Glutamatergic neuron (in vitro differentiated cells): ENCODE data around the gene TLCD5. TPM values are rescaled to one million over a fixed set of nuclear protein-coding genes. Genes with fewer than 3 reads are reported as not detected.

Experiments used
- DNase-seq: peaks from one replicate; pipeline ENCODE4 v3.0.0; 2022
- H3K27ac Mint-ChIP-seq: one replicate; pipeline ENCODE4 v1.8.0; 2020; ENCODE audit warnings: mild to moderate bottlenecking, mixed read lengths, inconsistent platforms; ENCODE audit not compliant: unreplicated experiment
- H3K27me3 Mint-ChIP-seq: one replicate; pipeline ENCODE4 v1.8.0; 2020; ENCODE audit warnings: mild to moderate bottlenecking, moderate library complexity, mixed read lengths, inconsistent platforms; ENCODE audit not compliant: unreplicated experiment
- H3K36me3 Mint-ChIP-seq: one replicate; pipeline ENCODE4 v1.8.0; 2020; ENCODE audit warnings: mild to moderate bottlenecking, mixed read lengths, inconsistent platforms; ENCODE audit not compliant: unreplicated experiment
- H3K4me1 Mint-ChIP-seq: one replicate; pipeline ENCODE4 v1.8.0; 2020; ENCODE audit warnings: mild to moderate bottlenecking, low read depth, mixed read lengths, inconsistent platforms; ENCODE audit not compliant: unreplicated experiment
- H3K4me3 Mint-ChIP-seq: one replicate; pipeline ENCODE4 v1.8.0; 2020; ENCODE audit warnings: mild to moderate bottlenecking, mixed read lengths, inconsistent platforms; ENCODE audit not compliant: unreplicated experiment
- H3K9me3 Mint-ChIP-seq: one replicate; pipeline ENCODE4 v1.8.0; 2020; ENCODE audit warnings: mild to moderate bottlenecking, moderate library complexity, mixed read lengths, inconsistent platforms; ENCODE audit not compliant: unreplicated experiment
- total RNA-seq: library from RNA; stranded (reverse); fragmentation: NEBNext Ultra II Directional; extraction: Animal tissue kit (Norgen Biotek cat#: 25700); gene quantifications from one replicate; pipeline ENCODE4 v1.2.1, GENCODE V29; 2021; ENCODE audit not compliant: unreplicated experiment
- TF ChIP-seq, protein P1 (sequence below): fragments of 200-600 bp; sonication (generic); IDR thresholded peaks from one replicate; pipeline ENCODE4 v1.5.0; 2021; ENCODE audit not compliant: partially characterized antibody, unreplicated experiment

Gene TLCD5
- total RNA-seq, 1 donor from 2014 or later = 15.8 TPM

DNA sequence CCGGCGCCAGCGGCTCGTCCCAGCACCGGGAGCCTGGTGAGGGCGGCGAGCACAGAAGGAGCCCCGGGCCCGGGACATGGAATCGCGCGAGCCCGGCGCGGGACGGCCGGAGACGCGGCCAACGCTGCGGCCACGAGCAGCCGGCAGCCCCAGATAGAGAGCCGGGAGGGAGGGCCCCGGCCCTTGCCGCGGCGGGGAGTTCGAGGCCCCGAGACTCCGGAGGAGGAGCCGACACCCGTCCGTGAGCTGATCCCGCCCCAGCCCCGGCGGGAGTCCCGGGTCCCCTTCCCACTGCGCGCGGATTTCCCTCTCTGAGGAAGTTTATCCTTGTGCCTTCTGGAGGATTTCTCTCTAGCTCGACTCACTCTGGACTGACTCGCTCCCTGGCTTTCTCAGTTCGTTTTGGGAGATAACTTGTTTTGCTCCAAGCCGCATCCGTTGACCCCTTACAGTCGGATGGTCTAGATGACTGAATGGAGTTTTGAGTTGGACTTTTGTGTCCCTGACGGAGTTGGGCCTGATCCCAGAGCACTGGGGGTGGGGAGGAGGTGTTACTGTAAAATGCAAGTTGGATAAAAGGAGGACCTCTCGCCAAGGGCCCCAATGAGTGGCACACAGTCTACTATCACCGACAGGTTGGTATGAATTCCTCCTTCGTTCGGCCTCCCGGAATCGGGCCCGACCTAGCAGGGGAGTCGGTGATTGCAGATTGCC lies 11.7 kb downstream of the TLCD5 start:
- peaks cover 5% of the 10 kb centered on the region for H3K9me3 Mint-ChIP-seq
- peak; percentile 30 for DNase-seq
- TF ChIP-seq, protein P1, sequence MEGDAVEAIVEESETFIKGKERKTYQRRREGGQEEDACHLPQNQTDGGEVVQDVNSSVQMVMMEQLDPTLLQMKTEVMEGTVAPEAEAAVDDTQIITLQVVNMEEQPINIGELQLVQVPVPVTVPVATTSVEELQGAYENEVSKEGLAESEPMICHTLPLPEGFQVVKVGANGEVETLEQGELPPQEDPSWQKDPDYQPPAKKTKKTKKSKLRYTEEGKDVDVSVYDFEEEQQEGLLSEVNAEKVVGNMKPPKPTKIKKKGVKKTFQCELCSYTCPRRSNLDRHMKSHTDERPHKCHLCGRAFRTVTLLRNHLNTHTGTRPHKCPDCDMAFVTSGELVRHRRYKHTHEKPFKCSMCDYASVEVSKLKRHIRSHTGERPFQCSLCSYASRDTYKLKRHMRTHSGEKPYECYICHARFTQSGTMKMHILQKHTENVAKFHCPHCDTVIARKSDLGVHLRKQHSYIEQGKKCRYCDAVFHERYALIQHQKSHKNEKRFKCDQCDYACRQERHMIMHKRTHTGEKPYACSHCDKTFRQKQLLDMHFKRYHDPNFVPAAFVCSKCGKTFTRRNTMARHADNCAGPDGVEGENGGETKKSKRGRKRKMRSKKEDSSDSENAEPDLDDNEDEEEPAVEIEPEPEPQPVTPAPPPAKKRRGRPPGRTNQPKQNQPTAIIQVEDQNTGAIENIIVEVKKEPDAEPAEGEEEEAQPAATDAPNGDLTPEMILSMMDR = no peak

DNA sequence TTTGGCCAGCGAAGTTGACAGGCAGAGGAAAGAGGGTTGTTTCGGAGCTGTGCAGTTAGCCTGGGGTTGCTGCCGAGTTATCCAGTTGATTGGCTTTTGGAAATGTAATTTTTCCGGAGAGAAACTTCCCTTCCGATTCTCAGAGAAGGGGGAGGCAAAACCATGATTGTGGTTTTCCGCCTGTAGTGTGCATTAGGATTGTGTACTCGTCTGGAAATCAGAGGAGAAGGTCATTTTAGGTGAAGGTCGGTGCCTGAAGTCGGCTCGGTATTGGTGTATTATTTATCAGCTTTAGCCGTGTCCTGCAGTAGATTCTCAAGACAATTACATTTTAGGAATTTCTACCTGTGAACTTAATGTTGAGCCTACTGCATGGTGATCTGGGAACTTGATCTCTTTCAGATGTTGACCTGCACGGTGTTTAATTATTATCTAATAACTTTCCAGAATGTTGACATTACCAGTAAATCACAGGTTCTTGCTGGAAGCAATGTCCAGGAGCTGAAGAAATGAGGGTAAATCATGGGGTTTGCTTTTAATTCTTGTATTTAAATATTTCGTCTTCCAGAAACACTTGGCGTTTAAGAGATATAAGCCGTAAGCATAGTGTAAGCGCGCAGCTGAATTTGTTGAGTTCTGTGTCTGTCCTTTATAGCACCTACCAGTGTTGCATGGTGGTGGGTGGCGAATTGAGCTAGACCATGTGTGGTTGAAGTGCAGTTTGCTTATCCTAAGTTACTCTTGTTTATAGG lies 12.4 kb downstream of the TLCD5 start:
- TF ChIP-seq, protein P1 = no peak
- Mint-ChIP-seq H3K4me3 (peak overlapping the region; percentile 92), H3K36me3 (no peaks in the 10 kb centered on the region), H3K4me1 (peaks cover 33% of the 10 kb centered on the region), H3K27ac (peak overlapping the region; percentile 90), H3K27me3 (peaks cover 3% of the 10 kb centered on the region), H3K9me3 (peaks cover 5% of the 10 kb centered on the region)
- no peak for DNase-seq

More for the DNA sequence above, 11.7 kb downstream of the TLCD5 start:
- H3K36me3 Mint-ChIP-seq = no peaks in the 10 kb centered on the region
- H3K27me3 Mint-ChIP-seq = peaks cover 3% of the 10 kb centered on the region
- peak overlapping the region; percentile 92 for H3K4me3 Mint-ChIP-seq
- peaks cover 28% of the 10 kb centered on the region for H3K4me1 Mint-ChIP-seq
- H3K27ac Mint-ChIP-seq = peak overlapping the region; percentile 90

DNA sequence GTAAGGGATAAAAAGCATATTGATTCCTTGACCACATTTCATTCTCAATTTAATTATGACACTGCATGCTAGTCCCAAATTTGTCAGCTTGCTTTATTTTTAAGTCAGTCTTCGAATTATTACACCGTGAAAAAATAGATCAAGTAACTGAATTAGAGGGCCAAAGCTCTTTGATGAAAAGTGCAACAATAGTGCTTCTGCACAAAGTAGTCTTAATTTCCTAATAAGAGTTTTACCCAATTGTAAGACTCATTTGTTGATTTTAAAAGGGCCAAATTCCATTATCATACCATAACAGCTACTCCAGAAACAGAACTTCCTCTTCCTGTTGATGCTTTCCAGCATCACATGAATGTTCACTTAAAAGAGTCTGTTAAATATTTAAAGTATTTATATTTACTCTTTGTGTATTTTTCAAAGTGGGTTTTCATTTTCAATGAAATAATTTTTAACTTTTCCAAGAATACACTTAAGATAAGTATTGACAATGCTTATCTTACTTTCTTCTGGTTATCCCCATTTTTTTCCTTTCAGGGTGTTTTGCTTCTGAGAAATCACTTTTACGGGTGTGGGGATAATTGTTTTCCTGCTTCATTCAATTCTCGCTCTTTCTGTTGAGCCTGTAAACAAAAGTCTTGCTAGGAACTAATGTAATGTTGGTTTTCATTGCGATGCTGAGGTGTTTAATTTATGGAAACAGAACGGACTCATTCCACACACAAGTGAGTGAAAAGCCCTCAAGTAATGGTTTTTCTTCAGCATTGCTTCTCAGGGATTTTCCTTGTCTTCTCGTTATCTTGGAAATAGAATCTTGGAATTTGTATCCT lies 13.2 kb downstream of the TLCD5 start:
- Mint-ChIP-seq H3K9me3 (peaks cover 5% of the 10 kb centered on the region), H3K36me3 (no peaks in the 10 kb centered on the region), H3K4me3 (peak overlapping the region; percentile 92), H3K4me1 (peaks cover 33% of the 10 kb centered on the region), H3K27me3 (peaks cover 3% of the 10 kb centered on the region), H3K27ac (peak overlapping the region; percentile 59)
- no peak for DNase-seq
- TF ChIP-seq, protein P1 = no peak

DNA sequence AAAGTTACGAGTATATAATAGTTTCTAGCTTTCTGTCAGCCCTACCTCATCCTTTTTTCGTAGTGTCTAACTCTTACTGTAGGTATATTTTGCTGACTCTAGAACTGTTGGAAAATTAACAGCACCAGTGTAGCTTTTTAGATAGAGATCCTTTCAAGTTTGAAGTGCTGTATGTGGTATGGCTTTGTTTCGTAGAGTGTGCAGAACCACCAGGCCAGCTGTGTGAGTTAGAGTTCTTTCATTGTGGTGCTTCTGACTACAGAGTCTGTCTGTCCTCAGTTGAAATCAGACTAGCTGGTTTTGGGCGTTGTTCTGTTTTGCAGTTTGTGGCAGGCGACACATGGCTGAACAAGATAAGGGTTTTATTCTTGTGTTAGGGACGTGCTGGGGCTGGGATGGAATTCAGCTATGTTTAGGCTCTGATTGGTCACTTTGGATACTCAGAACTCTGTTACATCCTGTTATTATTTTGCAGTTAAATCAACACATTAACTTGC lies 14.3 kb downstream of the TLCD5 start:
- peaks cover 3% of the 10 kb centered on the region for H3K27me3 Mint-ChIP-seq
- no peaks in the 10 kb centered on the region for H3K36me3 Mint-ChIP-seq
- H3K27ac Mint-ChIP-seq = no peak overlapping the region
- DNase-seq = no peak
- TF ChIP-seq, protein P1 = no peak
- peaks cover 5% of the 10 kb centered on the region for H3K9me3 Mint-ChIP-seq
- peak overlapping the region; percentile 67 for H3K4me3 Mint-ChIP-seq
- H3K4me1 Mint-ChIP-seq = peaks cover 33% of the 10 kb centered on the region
